Neural progenitor cell (in vitro differentiated cells): ENCODE data around the gene E4F1. TPM values are rescaled to one million over a fixed set of nuclear protein-coding genes. Genes with fewer than 3 reads are reported as not detected.

Experiments
- DNase-seq: peaks from one replicate; pipeline ENCODE4 v3.0.0-alpha.2; 2016; ENCODE audit warnings: low spot score
- H2AFZ ChIP-seq: fragments of 200-600 bp; sonication (generic); replicated peaks from 2 replicates; pipeline ENCODE4 v1.6.1; 2016; ENCODE audit warnings: antibody characterized with exemption
- H3F3A ChIP-seq: fragments of 200-600 bp; sonication (generic); 2 replicates; pipeline ENCODE4 v1.6.1; 2016; ENCODE audit warnings: antibody characterized with exemption, low read depth
- H3K27ac ChIP-seq: fragments of 200-600 bp; sonication (generic); 2 replicates; pipeline ENCODE4 v1.5.1; 2016; ENCODE audit warnings: mild to moderate bottlenecking
- H3K27me3 ChIP-seq: fragments of 200-600 bp; sonication (generic); 2 replicates; pipeline ENCODE4 v1.6.1; 2016; ENCODE audit warnings: mild to moderate bottlenecking, moderate library complexity
- H3K36me3 ChIP-seq: fragments of 200-600 bp; sonication (generic); 2 replicates; pipeline ENCODE4 v1.5.1; 2016
- H3K4me1 ChIP-seq: fragments of 200-600 bp; sonication (generic); 2 replicates; pipeline ENCODE4 v1.6.1; 2016; ENCODE audit warnings: mixed run types
- H3K4me2 ChIP-seq: fragments of 200-600 bp; sonication (generic); 2 replicates; pipeline ENCODE4 v1.6.1; 2016
- H3K4me3 ChIP-seq: fragments of 200-600 bp; sonication (generic); 2 replicates; pipeline ENCODE4 v1.5.1; 2016
- H3K79me2 ChIP-seq: fragments of 200-600 bp; sonication (generic); 2 replicates; pipeline ENCODE4 v1.6.1; 2016; ENCODE audit warnings: low read depth
- H3K9ac ChIP-seq: fragments of 200-600 bp; sonication (generic); 2 replicates; pipeline ENCODE4 v1.6.1; 2016
- H3K9me3 ChIP-seq: fragments of 200-600 bp; sonication (generic); 2 replicates; pipeline ENCODE4 v1.5.1; 2016; ENCODE audit warnings: low read depth
- H4K20me1 ChIP-seq: fragments of 200-600 bp; sonication (generic); 2 replicates; pipeline ENCODE4 v1.6.1; 2016; ENCODE audit warnings: low read depth
- H3K27ac Mint-ChIP-seq: 3 replicates; pipeline ENCODE4 v1.8.0; 2021; ENCODE audit warnings: mixed read lengths
- H3K27me3 Mint-ChIP-seq: 2 replicates; pipeline ENCODE4 v1.8.0; 2022; ENCODE audit warnings: low read depth, mild to moderate bottlenecking, inconsistent platforms, moderate library complexity, mixed read lengths; ENCODE audit not compliant: insufficient read depth
- H3K36me3 Mint-ChIP-seq: 3 replicates; pipeline ENCODE4 v1.8.0; 2021; ENCODE audit warnings: mixed read lengths
- H3K4me1 Mint-ChIP-seq: 3 replicates; pipeline ENCODE4 v1.8.0; 2021; ENCODE audit warnings: mixed read lengths
- H3K4me3 Mint-ChIP-seq: 3 replicates; pipeline ENCODE4 v1.8.0; 2021; ENCODE audit warnings: mild to moderate bottlenecking, moderate library complexity, mixed read lengths
- H3K9me3 Mint-ChIP-seq: 3 replicates; pipeline ENCODE4 v1.8.0; 2020; ENCODE audit warnings: mixed read lengths
- EZH2 ChIP-seq: fragments of 200-600 bp; sonication (generic); IDR thresholded peaks from 2 replicates; pipeline ENCODE4 v1.6.1; 2017; ENCODE audit warnings: antibody characterized with exemption, mild to moderate bottlenecking, moderate library complexity
- EZH2phosphoT487 ChIP-seq: fragments of 200-600 bp; sonication (generic); IDR thresholded peaks from 2 replicates; pipeline ENCODE4 v1.6.1; 2017; ENCODE audit warnings: antibody characterized with exemption
- total RNA-seq: library from RNA; depleted of rRNA; stranded (reverse); fragments of >200 nt; gene quantifications from 2 replicates; pipeline ENCODE4 v1.2.3, GENCODE V29; 2015; ENCODE audit warnings: low replicate concordance
- TF ChIP-seq, protein P1 (sequence below): fragments of 200-600 bp; sonication (generic); IDR thresholded peaks from 2 replicates; pipeline ENCODE4 v1.5.1; 2017; ENCODE audit warnings: antibody characterized with exemption, mild to moderate bottlenecking

The E4F1 gene
- total RNA-seq, 1 donor from 2014 or later, result 7.4 TPM

DNA sequence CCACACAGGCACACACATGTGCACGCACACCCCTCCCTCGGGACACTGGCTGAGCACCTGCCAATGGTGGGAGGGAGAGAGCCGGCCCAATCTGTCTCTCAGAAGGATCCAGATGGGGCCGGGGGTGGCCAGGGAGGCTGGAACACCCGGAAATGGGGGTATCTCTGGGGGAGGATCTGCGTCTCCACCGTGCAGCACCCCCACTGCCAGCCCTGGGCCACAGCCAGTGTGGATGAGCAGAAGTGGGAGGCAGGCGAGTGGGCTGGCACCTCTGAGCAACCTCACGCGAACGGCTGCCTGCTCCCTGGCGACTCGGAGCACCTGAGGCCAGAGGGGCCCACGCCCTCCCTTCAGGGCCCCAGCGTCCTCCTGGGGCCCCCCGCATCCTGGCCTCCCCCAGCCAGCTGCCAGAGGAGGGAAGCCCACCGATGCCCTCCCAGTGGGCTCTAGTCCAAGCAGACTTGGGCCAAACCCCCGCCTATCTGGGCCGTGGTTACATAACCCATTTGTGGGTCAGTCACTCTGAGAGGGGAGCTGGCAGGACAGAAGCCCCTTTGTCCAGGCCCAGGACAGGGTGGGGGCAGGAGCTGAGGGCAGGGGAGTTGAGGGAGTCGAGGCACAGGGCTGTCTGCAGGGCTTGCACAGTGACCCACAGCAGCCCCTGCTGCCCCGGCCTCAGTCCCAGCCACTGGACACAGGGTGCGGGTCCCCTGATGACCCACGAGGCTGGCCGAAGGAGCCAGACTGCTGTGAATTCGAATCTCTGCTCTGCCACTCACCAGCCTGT is 32.5 kb upstream of the E4F1 start:
- no peak overlapping the region for H3K27ac ChIP-seq
- no peak overlapping the region for H3K4me3 Mint-ChIP-seq

DNA sequence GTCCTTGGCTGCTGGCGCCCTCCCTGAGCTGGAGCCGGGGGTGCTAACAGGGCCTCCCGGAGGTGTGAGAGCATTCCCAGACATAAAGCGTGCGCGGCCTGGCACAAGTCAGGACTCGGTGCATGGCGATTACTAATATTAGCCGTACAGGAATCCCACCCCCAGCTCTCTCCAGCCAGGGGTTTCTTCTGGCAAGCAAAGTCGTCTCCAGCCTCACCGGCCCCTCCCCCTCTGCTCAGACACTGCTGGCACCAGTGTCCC is 32.0 kb upstream of the E4F1 start:
- H3K4me3 Mint-ChIP-seq, result no peak overlapping the region
- Histone ChIP-seq H3K27ac (no peak overlapping the region), H3K9ac (no peak overlapping the region), H4K20me1 (peaks cover 17% of the 10 kb centered on the region), H2AFZ (no peak overlapping the region), H3K36me3 (no peaks in the 10 kb centered on the region), H3F3A (peaks cover 5% of the 10 kb centered on the region), H3K9me3 (no peaks in the 10 kb centered on the region), H3K4me3 (no peak overlapping the region), H3K79me2 (no peaks in the 10 kb centered on the region), H3K4me1 (peaks cover 11% of the 10 kb centered on the region), H3K27me3 (peaks cover 18% of the 10 kb centered on the region), H3K4me2 (no peak overlapping the region)
- peaks cover 8% of the 10 kb centered on the region for H3K4me1 Mint-ChIP-seq
- DNase-seq, result no peak
- peaks cover 3% of the 10 kb centered on the region for H3K27me3 Mint-ChIP-seq
- TF ChIP-seq, protein P1, sequence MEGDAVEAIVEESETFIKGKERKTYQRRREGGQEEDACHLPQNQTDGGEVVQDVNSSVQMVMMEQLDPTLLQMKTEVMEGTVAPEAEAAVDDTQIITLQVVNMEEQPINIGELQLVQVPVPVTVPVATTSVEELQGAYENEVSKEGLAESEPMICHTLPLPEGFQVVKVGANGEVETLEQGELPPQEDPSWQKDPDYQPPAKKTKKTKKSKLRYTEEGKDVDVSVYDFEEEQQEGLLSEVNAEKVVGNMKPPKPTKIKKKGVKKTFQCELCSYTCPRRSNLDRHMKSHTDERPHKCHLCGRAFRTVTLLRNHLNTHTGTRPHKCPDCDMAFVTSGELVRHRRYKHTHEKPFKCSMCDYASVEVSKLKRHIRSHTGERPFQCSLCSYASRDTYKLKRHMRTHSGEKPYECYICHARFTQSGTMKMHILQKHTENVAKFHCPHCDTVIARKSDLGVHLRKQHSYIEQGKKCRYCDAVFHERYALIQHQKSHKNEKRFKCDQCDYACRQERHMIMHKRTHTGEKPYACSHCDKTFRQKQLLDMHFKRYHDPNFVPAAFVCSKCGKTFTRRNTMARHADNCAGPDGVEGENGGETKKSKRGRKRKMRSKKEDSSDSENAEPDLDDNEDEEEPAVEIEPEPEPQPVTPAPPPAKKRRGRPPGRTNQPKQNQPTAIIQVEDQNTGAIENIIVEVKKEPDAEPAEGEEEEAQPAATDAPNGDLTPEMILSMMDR, result no peak
- TF ChIP-seq EZH2phosphoT487 (no peak), EZH2 (no peak)
- no peaks in the 10 kb centered on the region for H3K36me3 Mint-ChIP-seq
- no peak overlapping the region for H3K27ac Mint-ChIP-seq
- H3K9me3 Mint-ChIP-seq, result no peaks in the 10 kb centered on the region

More for the DNA sequence above, 32.5 kb upstream of the E4F1 start:
- no peak for DNase-seq
- Histone ChIP-seq H3K9ac (no peak overlapping the region), H3K4me1 (peaks cover 11% of the 10 kb centered on the region), H3K36me3 (no peaks in the 10 kb centered on the region), H3K79me2 (no peaks in the 10 kb centered on the region), H3F3A (peaks cover 3% of the 10 kb centered on the region), H3K9me3 (no peaks in the 10 kb centered on the region), H2AFZ (no peak overlapping the region), H3K4me3 (no peak overlapping the region), H3K4me2 (no peak overlapping the region), H4K20me1 (peaks cover 16% of the 10 kb centered on the region), H3K27me3 (peaks cover 15% of the 10 kb centered on the region)
- no peaks in the 10 kb centered on the region for H3K9me3 Mint-ChIP-seq
- no peaks in the 10 kb centered on the region for H3K36me3 Mint-ChIP-seq
- H3K27ac Mint-ChIP-seq, result no peak overlapping the region
- H3K4me1 Mint-ChIP-seq, result peaks cover 8% of the 10 kb centered on the region
- H3K27me3 Mint-ChIP-seq, result peaks cover 3% of the 10 kb centered on the region
- no peak for TF ChIP-seq EZH2
- TF ChIP-seq, protein P1, result no peak
- no peak for TF ChIP-seq EZH2phosphoT487

DNA sequence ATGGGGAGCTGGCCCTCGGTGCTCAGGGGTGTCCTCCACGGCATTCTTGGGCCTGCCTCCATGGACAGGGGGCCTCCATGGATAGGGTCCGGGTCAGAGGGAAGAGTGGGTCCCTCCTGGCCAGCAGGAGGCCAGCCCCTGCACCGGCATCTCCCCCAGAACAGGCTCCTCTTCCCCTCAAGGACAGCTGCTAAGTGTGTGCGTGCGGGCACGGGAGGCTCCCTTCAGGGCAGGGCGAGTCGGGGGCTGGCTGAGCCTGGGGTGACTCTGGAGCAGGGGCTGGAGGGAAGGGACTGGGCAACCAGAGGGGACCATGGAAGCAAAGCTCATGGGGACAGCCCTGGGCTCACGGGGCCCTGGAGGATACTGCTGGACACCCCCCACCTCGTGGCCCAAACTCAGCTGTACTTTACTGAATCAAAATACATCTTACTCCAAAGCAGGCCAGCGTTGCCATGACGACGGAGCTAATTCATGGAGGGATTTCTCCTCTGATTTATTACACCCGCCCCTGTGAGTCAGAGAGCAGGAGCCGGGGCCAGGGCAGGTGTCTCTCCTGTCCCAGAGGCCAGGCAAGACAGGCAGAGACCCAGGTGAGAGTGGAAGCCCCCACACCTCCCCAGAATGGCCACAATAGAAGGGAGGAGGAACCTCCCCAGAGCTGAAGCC is 29.1 kb upstream of the E4F1 start:
- Histone ChIP-seq H3K27me3 (peaks cover 45% of the 10 kb centered on the region), H3K9me3 (no peaks in the 10 kb centered on the region), H3K4me3 (no peak overlapping the region), H3K4me2 (no peak overlapping the region), H3K79me2 (no peaks in the 10 kb centered on the region), H4K20me1 (peaks cover 17% of the 10 kb centered on the region), H2AFZ (no peak overlapping the region), H3F3A (peaks cover 26% of the 10 kb centered on the region), H3K36me3 (no peaks in the 10 kb centered on the region), H3K4me1 (peaks cover 14% of the 10 kb centered on the region), H3K9ac (no peak overlapping the region), H3K27ac (no peak overlapping the region)
- peak overlapping the region; percentile 85 for H3K4me3 Mint-ChIP-seq
- H3K4me1 Mint-ChIP-seq, result peaks cover 8% of the 10 kb centered on the region
- H3K36me3 Mint-ChIP-seq, result no peaks in the 10 kb centered on the region
- H3K27ac Mint-ChIP-seq, result no peak overlapping the region
- no peaks in the 10 kb centered on the region for H3K9me3 Mint-ChIP-seq
- TF ChIP-seq EZH2, result no peak
- TF ChIP-seq, protein P1, result no peak
- no peak for TF ChIP-seq EZH2phosphoT487
- peaks cover 17% of the 10 kb centered on the region for H3K27me3 Mint-ChIP-seq
- DNase-seq, result peak; percentile 51
